GM13977 (cell line): ENCODE data around the gene ZSWIM6.
"Not testable (repeated sequence)": the region's sequence is repeated elsewhere in the genome, so short reads cannot be mapped to it uniquely, and the experiment has no call there.

Experiments
- DNase-seq: peaks from one replicate; pipeline ENCODE4 v3.0.0; 2012; ENCODE audit warnings: low spot score
- CTCF ChIP-seq: IDR thresholded peaks from 2 replicates; pipeline ENCODE4 v1.5.1; 2012; ENCODE audit warnings: mild to moderate bottlenecking, control low read depth; ENCODE audit not compliant: insufficient read depth; ENCODE audit errors: extremely low read depth, missing control alignments
- in situ Hi-C: fragments of 300-500 bp; cut with MboI; formaldehyde crosslinking; loops from one replicate; pipeline ENCODE4 v1.12.0; 2022; ENCODE audit warnings: low sequenced_read_pairs, low pct_unique_long_range_greater_than_20kb, mixed read lengths, inconsistent platforms; ENCODE audit not compliant: unreplicated experiment

Gene ZSWIM6

GRCh38 chr5:61399679-61400078 lies 67.6 kb downstream of the ZSWIM6 start:
- TF ChIP-seq CTCF: no peak
- no peak for DNase-seq
- in situ Hi-C loops: no loop called here

- in situ Hi-C loops: no loop called here
- TF ChIP-seq CTCF: no peak
These were observed 69.7 kb downstream of the ZSWIM6 start for GRCh38 chr5:61401726-61402125.

GRCh38 chr5:61402244-61402823 lies 70.3 kb downstream of the ZSWIM6 start:
- no peak for DNase-seq
- in situ Hi-C loops: no loop called here
- TF ChIP-seq CTCF: no peak

More at GRCh38 chr5:61401726-61402125, 69.7 kb downstream of the ZSWIM6 start:
- DNase-seq: no peak

GRCh38 chr5:61402970-61403900 lies 71.2 kb downstream of the ZSWIM6 start:
- no peak for TF ChIP-seq CTCF
- DNase-seq: no peak
- in situ Hi-C loops: no loop called here

GRCh38 chr5:61405511-61406295 lies 73.6 kb downstream of the ZSWIM6 start:
- no peak for DNase-seq
- in situ Hi-C loops: no loop called here
- TF ChIP-seq CTCF: no peak

GRCh38 chr5:61406497-61406896 lies 74.4 kb downstream of the ZSWIM6 start:
- in situ Hi-C loops: not testable (repeated sequence)

More at GRCh38 chr5:61406497-61406896, 74.4 kb downstream of the ZSWIM6 start:
- DNase-seq: not testable (repeated sequence)
